Left ventricle myocardium superior (tissue), 1 donor: ENCODE measurements around the gene FOS. TPM values are rescaled to one million over a fixed set of nuclear protein-coding genes. Genes with fewer than 3 reads are reported as not detected.
A peak's percentile ranks its signal among the peaks of the same experiment; 100 is the strongest.
"Not testable (repeated sequence)": the region's sequence is repeated elsewhere in the genome, so short reads cannot be mapped to it uniquely, and the experiment has no call there.

Experiments
- ATAC-seq: fragments of 200-7000 bp; cut with Tn5 transposase; one replicate; pipeline ENCODE4 v1.9.1; 2020; ENCODE audit warnings: mild to moderate bottlenecking, moderate library complexity
- DNase-seq: peaks from one replicate; pipeline ENCODE4 v3.0.0-alpha.2; 2020
- intact Hi-C: fragments of 100-400 bp; cut with micrococcal nuclease; formaldehyde crosslinking; loops from one replicate; pipeline ENCODE4 v1.11.0; 2022
- total RNA-seq: library from RNA; stranded (reverse); fragmentation: NEBNext Ultra II Directional; extraction: Animal tissue kit (Norgen Biotek cat#: 25700); gene quantifications from one replicate; pipeline ENCODE4 v1.2.1, GENCODE V29; 2021
- donor health status: DM: no; HTN: yes; CAD: no; lungs with severe emphysema.

FOS gene
- total RNA-seq, 1 donor from 2014 or later: 25.4 TPM

DNA sequence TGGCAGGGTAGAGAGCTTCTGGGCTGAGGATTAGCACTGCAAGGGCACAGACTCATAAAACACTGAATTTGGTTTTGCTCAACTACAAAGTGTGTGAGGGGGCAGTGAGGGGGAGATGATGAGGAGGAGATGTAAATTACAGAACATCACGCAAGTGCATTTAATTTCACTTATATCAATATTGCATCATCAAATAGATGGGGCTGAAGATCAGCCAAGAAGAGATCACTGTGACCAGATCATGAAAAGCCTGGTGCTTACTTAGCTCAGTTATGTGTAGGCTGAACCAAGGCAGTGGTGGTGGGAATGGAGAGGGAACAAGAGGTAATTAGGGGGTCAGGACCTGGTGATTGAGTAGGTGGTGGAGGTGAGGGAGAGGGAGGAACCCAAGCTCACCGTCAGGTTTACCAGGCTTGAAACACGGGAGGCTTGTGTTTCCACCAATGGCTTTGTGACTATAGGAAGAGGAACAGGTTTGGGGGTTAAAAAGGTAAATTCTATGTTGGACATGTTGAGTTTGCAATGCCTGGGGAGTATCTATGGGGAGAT, 11.3 kb downstream of the FOS start:
- intact Hi-C loops: no loop called here
- DNase-seq: no peak
- ATAC-seq: no peak

- DNase-seq (no peak), ATAC-seq (no peak)
- intact Hi-C loops: no loop called here
Measured at GRCh38 chr14:75290851-75291250, 12.2 kb downstream of the FOS start.

- ATAC-seq (no peak), DNase-seq (no peak)
- intact Hi-C loops: no loop called here
Measured at GRCh38 chr14:75291331-75291730, 12.7 kb downstream of the FOS start.

- intact Hi-C loops: no loop called here
- DNase-seq (no peak), ATAC-seq (no peak)
Measured at GRCh38 chr14:75292101-75292563, 13.5 kb downstream of the FOS start.

DNA sequence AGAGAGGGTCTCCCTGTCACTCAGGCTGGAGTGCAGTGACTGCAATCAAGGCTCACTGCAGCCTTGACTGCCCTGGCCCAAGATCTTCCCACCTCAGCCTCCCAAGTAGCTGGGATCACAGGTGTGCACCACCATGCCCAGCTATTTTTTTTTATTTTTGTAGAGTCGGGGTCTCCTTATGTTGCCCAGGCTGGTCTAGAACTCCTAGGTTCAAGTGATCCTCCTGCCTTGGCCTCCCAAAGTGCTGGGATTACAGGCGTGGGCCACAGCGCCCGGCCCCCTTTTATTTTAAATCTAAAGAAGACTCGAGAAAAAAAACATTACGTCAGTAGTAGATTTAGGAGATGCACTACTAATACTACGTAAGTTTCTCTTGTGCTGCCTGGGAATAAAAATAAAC, 14.3 kb downstream of the FOS start:
- intact Hi-C loops: no loop called here
- DNase-seq: no peak

DNA sequence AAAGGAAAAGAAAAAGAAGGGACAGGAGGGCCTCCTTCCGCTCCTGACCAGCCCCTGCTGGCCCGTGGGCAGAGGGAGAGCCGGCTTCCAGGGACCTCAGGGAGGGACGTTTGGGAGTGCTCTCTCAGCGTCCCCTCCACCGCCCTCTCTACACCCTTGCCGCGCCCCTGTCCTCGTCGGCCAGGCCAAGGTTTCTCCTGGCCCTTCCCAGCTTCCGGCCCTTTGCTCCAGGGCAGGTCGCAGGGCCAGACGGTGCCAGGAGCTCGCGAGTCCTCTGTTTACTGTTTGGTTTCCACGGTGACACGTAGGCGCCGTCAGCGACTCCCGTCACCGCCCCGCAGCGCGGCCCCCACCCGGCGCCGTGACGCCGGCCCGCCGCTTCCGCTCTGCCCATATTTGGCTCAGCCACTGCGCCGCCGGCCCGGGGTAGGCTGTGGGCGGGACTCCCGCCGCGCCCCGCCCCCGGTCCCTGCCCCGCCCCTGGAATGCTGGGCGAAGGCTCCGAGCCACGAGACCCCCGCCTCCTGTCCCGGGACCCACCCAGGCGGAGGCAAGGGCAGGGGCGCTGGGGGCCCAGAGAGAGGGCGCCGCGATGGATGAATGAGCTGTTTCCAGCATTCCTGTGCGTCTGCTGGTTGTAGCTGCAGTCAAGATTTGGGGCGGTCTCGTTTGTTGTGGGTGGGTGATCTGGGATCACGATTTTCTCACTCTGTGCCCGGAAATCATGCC, 15.5 kb downstream of the FOS start:
- intact Hi-C loops: no loop called here
- peak; percentile 94 for ATAC-seq

More for the DNA sequence above, 14.3 kb downstream of the FOS start:
- ATAC-seq: no peak

DNA sequence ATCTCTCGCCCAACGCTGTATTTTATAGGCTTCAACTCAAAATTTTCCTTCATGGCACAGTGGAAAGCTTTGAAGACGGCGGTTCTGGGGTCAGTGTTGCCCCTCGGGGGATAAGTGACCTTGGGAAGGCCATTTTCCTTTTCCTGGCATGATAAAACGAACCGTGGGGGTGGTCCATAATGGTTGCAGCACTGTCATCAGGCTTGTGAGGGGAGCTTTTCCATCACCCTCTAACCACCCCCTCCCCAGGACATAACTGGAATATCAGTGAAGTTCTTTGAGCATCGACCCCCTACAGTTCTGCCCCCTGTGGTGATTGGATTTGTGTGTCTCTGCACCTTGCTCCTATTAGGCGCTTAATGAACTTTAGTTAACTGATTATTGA, 16.0 kb downstream of the FOS start:
- ATAC-seq: no peak
- intact Hi-C loops: no loop called here
- DNase-seq: no peak

More for the DNA sequence above, 15.5 kb downstream of the FOS start:
- peak; percentile 97 for DNase-seq

DNA sequence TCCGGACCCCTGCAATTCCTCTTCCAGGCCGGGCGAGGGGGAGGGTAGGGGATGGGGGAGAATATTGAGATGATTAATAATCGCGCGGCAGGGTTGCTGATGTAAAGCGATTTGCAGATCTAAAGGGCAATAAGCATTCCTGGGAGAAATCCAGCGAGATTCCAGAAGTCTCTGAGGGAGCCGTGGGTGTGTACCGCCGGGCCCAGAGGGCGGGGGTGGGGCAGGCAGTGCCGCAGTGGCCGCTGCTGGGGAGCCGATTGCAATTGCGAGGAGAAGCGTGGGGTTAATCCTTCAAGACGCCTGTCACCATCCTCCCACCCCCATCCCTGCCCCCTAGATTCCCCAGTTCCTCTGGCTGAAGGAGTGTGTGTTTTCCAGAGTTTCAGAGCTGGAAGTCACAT, 16.4 kb downstream of the FOS start:
- peak; percentile 72 for DNase-seq
- intact Hi-C loops: no loop called here
- peak; percentile 51 for ATAC-seq

- intact Hi-C loops: no loop called here
- ATAC-seq (peak; percentile 35), DNase-seq (peak; percentile 88)
Measured at GRCh38 chr14:75295491-75296345, 17.1 kb downstream of the FOS start.

DNA sequence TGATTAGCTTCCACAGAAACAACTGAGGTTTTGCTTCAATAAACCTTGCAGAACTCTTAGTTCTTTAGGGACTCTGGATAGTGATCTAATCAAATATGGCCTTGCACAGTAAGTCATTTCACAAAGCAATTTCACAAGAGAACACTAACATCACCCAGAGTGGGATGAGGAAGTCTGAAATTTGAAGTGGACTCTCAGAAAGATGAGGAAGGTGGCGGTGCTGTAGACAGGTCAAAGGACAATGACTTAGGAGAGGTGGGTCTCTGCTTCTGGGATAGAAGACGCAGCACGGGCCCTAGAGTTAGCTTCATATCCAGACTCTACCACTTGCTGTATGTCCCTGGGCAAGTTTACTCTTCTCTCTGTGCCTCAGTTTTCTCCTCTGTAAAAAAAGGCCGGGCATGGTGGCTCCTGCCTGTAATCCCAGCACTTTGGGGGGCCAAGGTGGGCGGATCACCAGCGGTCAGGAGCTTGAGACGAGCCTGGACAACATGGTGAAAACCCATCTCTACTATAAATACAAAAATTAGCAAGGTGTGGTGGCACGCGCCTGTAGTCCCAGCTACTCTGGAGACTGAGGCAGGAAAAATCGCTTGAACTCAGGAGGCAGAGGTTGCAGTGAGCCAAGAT, 18.9 kb downstream of the FOS start:
- intact Hi-C loops: no loop called here
- ATAC-seq (no peak), DNase-seq (no peak)

- intact Hi-C loops: no loop called here
- DNase-seq: peak; percentile 67
- ATAC-seq: no peak
Measured at GRCh38 chr14:75298187-75298965, 19.7 kb downstream of the FOS start.

GRCh38 chr14:75299059-75299458, 20.4 kb downstream of the FOS start:
- no peak for DNase-seq
- no peak for ATAC-seq
- intact Hi-C loops: no loop called here

DNA sequence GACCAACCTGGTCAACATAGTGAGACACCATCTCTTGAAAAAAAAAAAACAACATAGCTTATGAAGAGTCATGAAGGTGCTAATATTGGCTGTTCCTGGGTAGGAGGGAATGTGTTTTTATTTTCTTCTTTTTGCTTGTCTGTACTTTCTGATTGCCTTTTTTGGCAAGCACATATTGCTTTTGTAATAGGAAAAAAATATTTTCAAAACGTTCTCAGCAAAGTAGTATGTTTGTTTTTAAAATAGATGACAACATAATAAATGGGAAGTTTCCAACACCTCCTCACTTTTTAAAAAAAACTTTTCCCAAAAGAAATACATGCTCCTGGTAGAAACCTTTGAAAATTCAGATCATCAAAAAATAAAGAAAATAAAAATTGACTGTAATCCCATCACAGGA, 20.9 kb downstream of the FOS start:
- intact Hi-C loops: no loop called here
- DNase-seq (no peak), ATAC-seq (no peak)

- intact Hi-C loops: loop anchor here (2.0 kb wide), 1 partner anchor 169 kb away; no protein-coding TSS in a partner anchor
- peak; percentile 51 for ATAC-seq
- peak; percentile 49 for DNase-seq
Measured at GRCh38 chr14:75301666-75302325, 23.2 kb downstream of the FOS start.

- intact Hi-C loops: loop anchor here (2.0 kb wide), 1 partner anchor 171 kb away; no protein-coding TSS in a partner anchor
- ATAC-seq (peak; percentile 65), DNase-seq (peak; percentile 55)
Measured at GRCh38 chr14:75303381-75303789, 24.8 kb downstream of the FOS start.

DNA sequence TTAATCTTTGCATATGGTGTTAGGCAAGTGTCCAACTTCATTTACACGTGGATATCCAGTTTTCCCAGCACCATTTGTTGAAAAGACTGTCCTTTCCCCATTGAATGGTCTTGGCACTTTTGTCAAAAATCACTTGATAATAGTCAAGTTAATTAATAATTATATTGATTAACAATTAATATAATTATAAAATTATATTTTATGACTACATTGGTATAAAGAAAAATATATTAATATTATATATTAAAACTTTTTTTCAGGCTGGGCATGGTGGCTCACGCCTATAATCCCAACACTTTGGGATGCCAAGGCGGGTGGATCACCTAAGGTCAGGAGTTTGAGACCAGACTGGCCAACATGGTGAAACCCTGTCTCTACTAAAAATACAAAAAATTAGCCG, 27.8 kb downstream of the FOS start:
- intact Hi-C loops, ATAC-seq, DNase-seq: not testable (repeated sequence)

DNA sequence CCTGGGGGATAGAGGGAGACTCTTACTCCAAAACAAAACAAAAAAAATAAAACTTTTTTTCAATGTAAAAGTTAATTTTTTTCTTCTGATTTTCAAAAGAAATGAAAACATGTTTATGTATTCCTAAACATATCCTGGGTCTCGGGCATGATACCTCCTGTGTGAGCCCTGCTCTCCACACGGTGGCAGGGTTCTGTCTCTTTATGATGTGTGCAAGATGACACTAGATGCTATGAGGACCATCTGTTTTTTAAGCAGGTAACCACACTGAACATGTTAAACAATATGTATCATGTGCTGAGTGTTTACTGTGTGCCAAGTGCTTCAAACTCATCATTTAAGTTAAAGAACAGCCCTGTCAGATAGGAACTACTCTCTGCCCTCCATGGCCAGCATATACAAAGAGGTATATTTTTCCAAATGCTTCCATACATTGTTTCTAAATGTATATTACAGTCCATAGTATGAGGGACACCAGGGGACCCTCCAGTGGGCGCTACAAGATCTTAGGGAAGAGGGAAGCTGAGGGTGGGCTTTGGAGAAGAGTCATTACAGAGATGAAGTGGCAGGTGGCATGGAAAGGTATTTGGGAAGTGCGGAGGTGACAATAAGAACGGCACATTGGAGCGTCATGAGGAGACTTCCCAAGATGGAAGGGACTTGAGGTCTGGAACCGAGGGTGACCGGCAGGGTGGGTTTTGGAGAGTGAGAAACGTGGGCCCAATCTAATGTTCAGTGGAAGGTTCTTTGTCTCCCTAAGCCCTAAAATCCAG, 28.5 kb downstream of the FOS start:
- ATAC-seq (no peak), DNase-seq (no peak)
- intact Hi-C loops: no loop called here
